Lower leg skin (tissue), 3 donors: ENCODE data around the gene LIME1.

Experiments
- CTCF ChIP-seq, 3 donors: fragments of 450-650 bp; IDR thresholded peaks; one replicate each; pipeline ENCODE4 v1.5.1; 2016; ENCODE audit warnings: antibody characterized with exemption in 3 of 3, mild to moderate bottlenecking in 3 of 3, moderate library complexity in 2 of 3
- POLR2A ChIP-seq, 2 donors: fragments of 450-650 bp; IDR thresholded peaks; one replicate each; pipeline ENCODE4 v1.6.1; 2016 to 2017; ENCODE audit warnings: antibody characterized with exemption in 2 of 2, mild to moderate bottlenecking in 1 of 2, moderate library complexity in 1 of 2

GRCh38 chr20:63731410-63731809 is 5.1 kb upstream of the LIME1 start:
- TF ChIP-seq CTCF (IDR thresholded peaks at IDR 0.05) (no peak), POLR2A (IDR thresholded peaks at IDR 0.05) (no peak)
